Activated T-helper 1 cell treated with Interleukin-2 at 50 U/mL for 16 hours (primary cell): ENCODE measurements around the gene KAT6B.

Experiments used
- DNase-seq: peaks from one replicate; pipeline ENCODE4 v3.0.0-alpha.2; 2020; ENCODE audit warnings: low read depth

The KAT6B gene

DNA sequence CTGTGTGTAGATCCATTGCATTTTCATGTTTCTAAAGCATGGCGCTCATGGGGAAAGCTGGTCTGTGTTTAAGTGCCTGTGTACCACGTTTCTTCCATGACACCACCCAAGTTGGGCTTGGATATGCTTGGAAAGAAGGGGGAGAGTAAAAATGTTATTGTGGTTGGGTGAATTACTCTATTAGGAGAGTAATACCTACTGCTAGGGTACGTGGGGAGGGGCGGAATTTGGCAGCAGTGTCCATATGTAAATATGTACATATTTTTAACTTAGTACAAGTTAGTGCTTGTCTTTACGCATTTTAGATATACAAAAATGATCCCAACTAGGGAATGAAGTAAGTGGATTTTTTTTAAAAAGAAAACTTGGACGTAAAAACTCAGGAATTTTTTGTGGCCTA is 242.1 kb downstream of the KAT6B start:
- DNase-seq, result no peak

GRCh38 chr10:75070476-75070875 is 244.1 kb downstream of the KAT6B start:
- DNase-seq, result no peak

GRCh38 chr10:75070961-75071428 is 244.6 kb downstream of the KAT6B start:
- DNase-seq, result no peak

DNA sequence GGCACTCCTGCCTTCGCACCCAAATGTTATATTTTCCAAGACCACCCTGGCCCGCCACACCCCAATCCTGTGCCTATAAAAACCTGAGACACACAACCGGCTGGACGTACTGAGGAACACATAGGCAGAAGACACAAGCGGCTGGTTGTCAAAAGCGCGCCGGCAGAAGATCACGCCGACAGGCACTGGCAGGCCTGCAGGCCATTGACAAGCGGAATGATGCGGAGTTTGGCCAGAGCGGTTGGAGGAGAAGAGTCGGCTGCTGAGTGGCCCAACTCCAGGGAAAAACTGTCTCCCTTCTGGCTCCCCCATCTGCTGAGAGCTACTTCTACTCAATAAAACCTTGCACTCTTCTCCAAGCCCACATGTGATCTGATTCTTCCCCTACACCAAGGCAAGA is 245.4 kb downstream of the KAT6B start:
- DNase-seq, result no peak

- DNase-seq, result no peak
Observed at GRCh38 chr10:75072727-75073126, 246.3 kb downstream of the KAT6B start.

DNA sequence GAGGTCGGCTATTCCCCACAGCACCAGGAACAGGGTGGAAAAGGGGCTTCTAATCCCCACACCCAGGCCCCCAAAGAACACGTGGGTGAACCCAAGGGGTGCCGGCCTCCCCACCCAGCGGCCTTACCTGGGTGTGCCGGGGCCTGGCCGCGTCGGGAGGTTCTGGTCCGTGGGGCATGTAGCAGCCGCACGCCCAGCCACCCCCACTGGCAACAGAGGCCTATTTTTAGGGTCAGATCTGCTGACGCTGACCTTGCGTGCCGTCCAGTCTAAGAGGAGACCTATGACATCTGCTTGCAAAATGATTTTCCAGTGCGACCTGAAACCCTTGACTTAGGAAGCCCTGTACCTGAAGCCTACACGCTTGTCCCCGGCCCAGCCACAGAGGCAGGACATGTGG is 247.0 kb downstream of the KAT6B start:
- no peak for DNase-seq

DNA sequence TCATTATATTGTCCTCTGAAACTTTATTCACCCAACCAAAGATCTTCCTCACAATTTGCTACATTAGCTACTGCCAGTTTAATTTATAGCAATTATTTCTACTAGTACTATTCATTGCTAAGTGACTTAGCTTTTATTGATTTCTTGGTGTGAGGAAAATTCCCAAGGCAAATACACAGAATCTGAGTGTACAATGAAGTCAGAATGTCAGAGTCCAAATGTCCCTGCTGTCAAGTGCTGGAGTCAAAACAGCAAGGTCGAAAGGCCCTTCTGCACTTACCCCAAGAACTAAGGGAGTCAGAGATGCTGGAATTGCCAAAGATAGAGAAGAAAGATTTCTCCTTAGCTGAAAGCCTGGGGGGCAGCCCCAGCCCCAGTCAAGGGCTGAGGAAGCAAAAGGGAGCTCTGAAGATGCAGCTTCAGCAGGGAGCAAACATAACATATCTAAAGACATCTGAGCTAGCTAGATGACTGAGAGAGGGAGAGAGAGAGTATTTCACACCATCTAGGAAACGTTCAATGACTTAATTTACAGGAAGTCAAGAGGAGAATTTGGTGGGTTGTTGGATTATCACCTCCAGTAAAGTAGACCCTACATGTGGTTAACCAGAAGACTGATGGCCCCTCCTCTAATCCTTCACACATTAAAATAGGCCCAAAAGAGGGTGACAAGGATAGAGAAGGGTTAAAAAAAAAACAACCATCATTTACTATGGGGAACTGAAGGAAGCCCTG is 248.5 kb downstream of the KAT6B start:
- DNase-seq, result no peak

GRCh38 chr10:75076348-75076747 is 249.9 kb downstream of the KAT6B start:
- DNase-seq, result no peak

- DNase-seq, result no peak
Observed at GRCh38 chr10:75079436-75080083, 253.2 kb downstream of the KAT6B start.

DNA sequence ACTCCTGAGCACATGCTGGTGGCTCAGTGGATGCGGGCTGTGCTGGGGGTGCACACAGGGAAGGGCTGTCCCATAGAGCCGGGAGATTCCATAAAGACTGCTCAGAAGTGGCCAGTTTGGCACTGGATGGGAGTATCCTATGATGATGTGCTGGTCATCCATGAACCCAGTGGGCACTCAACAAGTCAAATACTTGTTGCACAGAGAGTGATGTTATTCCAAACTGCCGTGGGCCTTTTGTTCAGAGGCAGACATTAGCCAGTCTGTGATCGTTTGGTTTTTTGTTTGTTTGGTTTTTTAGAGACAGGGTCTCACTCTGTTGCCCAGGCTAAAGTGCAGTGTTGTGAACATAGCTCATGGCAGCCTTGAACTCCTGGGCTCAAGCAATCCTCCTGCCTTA is 254.2 kb downstream of the KAT6B start:
- no peak for DNase-seq

DNA sequence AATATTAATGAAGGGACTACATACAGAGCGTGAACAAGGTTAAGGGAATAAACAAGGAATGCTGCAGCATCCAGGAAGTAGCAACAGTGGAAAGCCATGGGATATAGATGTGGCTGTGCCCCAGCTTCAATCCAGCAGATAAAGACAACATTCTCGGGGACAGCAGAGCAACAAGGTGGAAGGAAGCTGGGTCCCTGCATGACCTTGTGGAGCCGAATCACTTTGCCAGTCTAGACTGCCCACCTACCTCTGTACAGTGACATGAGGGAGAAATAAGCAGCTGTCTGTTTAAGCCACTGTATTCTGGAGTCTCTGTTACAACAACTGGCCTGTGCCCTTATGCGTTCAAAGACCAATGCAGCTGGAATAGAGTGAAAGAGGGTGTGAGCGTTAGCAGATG is 255.0 kb downstream of the KAT6B start:
- no peak for DNase-seq
